AG09319 (cell line): ENCODE measurements around the gene TRIM67.
"Not testable (repeated sequence)": the region's sequence is repeated elsewhere in the genome, so short reads cannot be mapped to it uniquely, and the experiment has no call there.

ENCODE experiments used
- DNase-seq: peaks from one replicate; pipeline ENCODE4 v3.0.0-alpha.2; 2010; ENCODE audit warnings: low read depth; ENCODE audit errors: extremely low read depth
- CTCF ChIP-seq: IDR thresholded peaks from 2 replicates; pipeline ENCODE4 v1.5.1; 2011; ENCODE audit warnings: low read depth, mild to moderate bottlenecking, inconsistent platforms, low read length, moderate library complexity

Gene TRIM67

GRCh38 chr1:231130544-231130943 lies 31.3 kb upstream of the TRIM67 start:
- TF ChIP-seq CTCF = no peak
- no peak for DNase-seq

GRCh38 chr1:231132591-231132990 lies 29.3 kb upstream of the TRIM67 start:
- DNase-seq = not testable (repeated sequence)

- no peak for TF ChIP-seq CTCF
- DNase-seq = no peak
These were observed 27.2 kb upstream of the TRIM67 start for GRCh38 chr1:231134624-231135023.

GRCh38 chr1:231138236-231138635 lies 23.6 kb upstream of the TRIM67 start:
- TF ChIP-seq CTCF = no peak
- DNase-seq = no peak

GRCh38 chr1:231139125-231139649 lies 22.7 kb upstream of the TRIM67 start:
- TF ChIP-seq CTCF = no peak
- no peak for DNase-seq

GRCh38 chr1:231139659-231140654 lies 21.9 kb upstream of the TRIM67 start:
- no peak for TF ChIP-seq CTCF
- DNase-seq = peak; percentile 20

- DNase-seq = no peak
- TF ChIP-seq CTCF = no peak
These were observed 17.3 kb upstream of the TRIM67 start for GRCh38 chr1:231144416-231145193.
